Skin epidermis (tissue), 12 donors: ENCODE results near the gene PCDHGB4.
"Not testable (repeated sequence)": the region's sequence is repeated elsewhere in the genome, so short reads cannot be mapped to it uniquely, and the experiment has no call there.

ENCODE experiments used
- H3K27ac ChIP-seq, 21 experiments: fragments of 200-600 bp; sonication (generic) in 11 of 21; one replicate each; pipeline ENCODE4 v1.5.0; 2020; ENCODE audit warnings: mild to moderate bottlenecking in 3 of 21, inconsistent platforms in 2 of 21, moderate library complexity in 2 of 21
- H3K4me3 ChIP-seq, 7 experiments: fragments of 200-600 bp; sonication (generic) in 2 of 7; one replicate each; pipeline ENCODE4 v1.5.0; 2020; ENCODE audit warnings: inconsistent platforms in 2 of 7, mild to moderate bottlenecking in 2 of 7, moderate library complexity in 1 of 7

Gene PCDHGB4

GRCh38 chr5:141394401-141395187, 7.1 kb downstream of the PCDHGB4 start:
- H3K27ac ChIP-seq, H3K4me3 ChIP-seq: not testable (repeated sequence)

DNA sequence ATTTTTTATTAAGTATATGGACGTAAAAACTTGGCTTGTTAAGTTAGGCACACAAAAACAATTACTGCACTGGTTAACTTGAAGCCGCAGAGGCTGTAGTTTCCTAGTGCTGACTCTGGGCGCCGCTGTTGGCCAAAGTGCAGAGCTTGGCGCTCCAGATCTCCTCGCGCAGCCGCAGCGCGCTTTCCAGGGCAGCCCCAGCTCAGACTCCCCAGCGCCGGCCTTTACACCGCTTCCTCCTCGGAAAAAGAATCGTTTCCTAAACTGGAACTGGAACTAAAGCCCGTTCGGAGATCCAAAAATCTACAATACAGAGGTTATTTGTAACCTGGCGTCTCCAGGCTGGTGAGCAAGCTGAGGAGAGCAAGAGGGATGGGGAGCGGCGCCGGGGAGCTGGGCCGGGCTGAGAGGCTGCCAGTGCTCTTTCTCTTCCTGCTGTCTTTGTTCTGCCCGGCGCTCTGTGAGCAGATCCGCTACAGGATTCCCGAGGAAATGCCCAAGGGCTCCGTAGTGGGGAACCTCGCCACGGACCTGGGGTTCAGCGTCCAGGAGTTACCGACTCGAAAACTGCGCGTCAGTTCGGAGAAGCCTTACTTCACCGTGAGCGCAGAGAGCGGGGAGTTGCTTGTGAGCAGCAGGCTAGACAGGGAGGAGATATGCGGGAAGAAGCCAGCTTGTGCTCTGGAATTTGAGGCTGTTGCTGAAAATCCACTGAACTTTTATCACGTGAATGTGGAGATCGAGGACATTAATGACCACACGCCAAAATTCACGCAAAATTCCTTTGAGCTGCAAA, 10.5 kb downstream of the PCDHGB4 start, which contains the start of gene PCDHGB5:
Gene PCDHGB5 (plus strand): TSS at position 192 of the 796 bp plus-strand sequence. CDS start 181 bp downstream, at position 373.
- H3K27ac ChIP-seq: not testable (repeated sequence)
- peak within 1 kb of the TSS in 1 of 7 experiments; percentile 6 for H3K4me3 ChIP-seq

GRCh38 chr5:141398608-141399007, 11.1 kb downstream of the PCDHGB4 start:
- H3K27ac ChIP-seq: no peak overlapping the region
- no peak overlapping the region for H3K4me3 ChIP-seq

GRCh38 chr5:141399555-141400258, 12.2 kb downstream of the PCDHGB4 start:
- no peak overlapping the region for H3K27ac ChIP-seq
- no peak overlapping the region for H3K4me3 ChIP-seq

DNA sequence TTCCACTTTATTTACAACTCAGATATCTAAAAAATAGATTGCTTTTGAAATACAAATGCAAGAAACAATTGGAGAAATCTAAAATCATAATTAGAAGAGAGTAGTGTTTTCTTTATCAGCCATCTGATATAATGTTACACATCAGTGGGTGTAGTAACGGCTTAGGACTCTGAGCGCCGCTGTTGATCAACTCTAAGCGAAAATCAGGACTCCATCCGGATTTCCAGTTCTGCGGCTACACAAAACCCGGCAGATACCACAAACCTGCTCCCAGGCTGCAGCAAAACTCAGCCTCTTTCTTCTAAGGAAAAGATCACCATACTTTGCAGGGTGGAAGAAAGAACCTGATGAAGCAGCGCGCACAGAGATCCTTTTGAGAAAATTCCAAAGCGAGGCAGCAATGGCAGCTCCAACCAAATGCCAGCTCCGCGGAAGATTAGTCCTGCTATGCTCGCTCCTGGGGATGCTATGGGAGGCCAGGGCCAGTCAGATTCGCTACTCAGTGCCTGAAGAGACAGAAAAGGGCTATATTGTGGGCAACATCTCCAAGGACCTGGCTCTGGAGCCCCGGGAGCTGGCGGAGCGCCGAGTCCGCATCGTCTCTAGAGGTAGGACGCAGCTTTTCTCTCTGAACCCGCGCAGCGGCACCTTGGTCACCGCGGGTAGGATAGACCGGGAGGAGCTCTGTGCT, 15.2 kb downstream of the PCDHGB4 start, which contains the start of gene PCDHGA9:
Gene PCDHGA9 (plus strand): TSS at position 226 of the 691 bp plus-strand sequence. CDS start 175 bp downstream, at position 401.
- Histone ChIP-seq H3K27ac (peak within 1 kb of the TSS in 1 of 21 experiments; percentile 9), H3K4me3 (peak within 1 kb of the TSS in 3 of 7 experiments; percentile 1 to 22 (median 7))

DNA sequence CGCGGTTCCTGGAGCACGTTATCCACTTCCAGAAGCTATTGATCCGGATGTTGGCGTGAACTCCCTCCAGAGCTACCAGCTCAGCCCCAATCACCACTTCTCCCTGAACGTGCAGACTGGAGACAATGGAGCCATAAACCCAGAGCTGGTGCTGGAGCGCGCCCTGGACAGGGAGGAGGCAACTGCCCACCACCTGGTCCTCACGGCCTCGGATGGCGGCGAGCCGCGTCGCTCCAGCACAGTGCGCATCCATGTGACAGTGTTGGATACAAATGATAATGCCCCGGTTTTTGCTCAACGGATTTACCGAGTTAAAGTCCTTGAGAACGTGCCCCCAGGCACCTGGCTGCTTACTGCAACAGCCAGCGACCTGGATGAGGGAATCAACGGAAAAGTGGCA, 15.9 kb downstream of the PCDHGB4 start:
- Histone ChIP-seq H3K4me3 (peak overlapping the region in 1 of 7 experiments; percentile 7), H3K27ac (no peak overlapping the region)

DNA sequence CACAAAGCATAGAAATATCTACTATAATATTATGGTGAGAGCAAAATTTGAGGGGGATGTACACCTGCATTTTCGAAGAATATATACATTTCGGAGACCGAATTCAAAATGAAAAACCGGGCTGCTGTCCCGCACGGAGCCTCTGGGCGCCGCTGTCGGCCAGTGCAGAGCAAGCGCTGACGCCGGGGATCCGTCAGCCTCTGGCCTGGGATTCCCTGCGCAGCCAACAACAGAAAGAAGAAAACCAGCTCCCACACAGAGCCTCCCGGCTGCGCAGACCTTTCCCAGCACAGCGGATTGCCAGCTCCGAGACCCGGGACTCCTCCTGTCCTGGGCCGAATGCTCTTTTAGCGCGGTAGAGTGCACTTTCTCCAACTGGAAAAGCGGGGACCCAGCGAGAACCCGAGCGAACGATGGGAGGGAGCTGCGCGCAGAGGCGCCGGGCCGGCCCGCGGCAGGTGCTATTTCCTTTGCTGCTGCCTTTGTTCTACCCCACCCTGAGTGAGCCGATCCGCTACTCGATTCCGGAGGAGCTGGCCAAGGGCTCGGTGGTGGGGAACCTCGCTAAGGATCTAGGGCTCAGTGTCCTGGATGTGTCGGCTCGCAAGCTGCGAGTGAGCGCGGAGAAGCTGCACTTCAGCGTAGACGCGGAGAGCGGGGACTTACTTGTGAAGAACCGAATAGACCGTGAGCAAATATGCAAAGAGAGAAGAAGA, 20.4 kb downstream of the PCDHGB4 start, which contains the start of gene PCDHGB6:
Gene PCDHGB6 (plus strand): TSS at position 232 of the 716 bp plus-strand sequence. CDS start 182 bp downstream, at position 414.
- H3K4me3 ChIP-seq: peak within 1 kb of the TSS in 4 of 7 experiments; percentile 11 to 21 (median 12)
- H3K27ac ChIP-seq: not testable (repeated sequence)

DNA sequence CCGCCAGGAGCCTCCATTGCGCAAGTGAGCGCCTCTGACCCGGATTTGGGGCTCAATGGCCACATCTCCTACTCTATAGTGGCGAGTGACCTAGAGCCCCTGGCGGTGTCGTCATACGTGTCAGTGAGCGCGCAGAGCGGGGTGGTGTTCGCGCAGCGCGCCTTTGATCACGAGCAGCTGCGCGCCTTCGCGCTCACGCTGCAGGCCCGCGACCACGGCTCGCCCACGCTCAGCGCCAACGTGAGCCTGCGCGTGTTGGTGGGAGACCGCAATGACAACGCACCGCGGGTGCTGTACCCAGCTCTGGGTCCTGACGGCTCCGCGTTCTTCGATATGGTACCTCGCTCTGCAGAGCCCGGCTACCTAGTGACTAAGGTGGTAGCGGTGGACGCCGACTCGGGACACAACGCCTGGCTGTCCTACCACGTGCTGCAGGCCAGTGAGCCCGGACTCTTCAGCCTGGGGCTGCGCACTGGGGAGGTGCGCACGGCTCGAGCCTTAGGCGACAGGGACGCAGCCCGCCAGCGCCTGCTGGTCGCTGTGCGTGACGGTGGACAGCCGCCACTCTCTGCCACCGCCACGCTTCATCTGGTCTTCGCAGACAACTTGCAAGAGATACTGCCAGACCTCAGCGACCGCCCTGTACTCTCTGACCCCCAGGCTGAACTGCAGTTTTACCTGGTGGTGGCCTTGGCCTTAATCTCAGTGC, 22.3 kb downstream of the PCDHGB4 start:
- H3K27ac ChIP-seq: no peak overlapping the region
- H3K4me3 ChIP-seq: no peak overlapping the region

GRCh38 chr5:141411575-141411974, 24.1 kb downstream of the PCDHGB4 start:
- Histone ChIP-seq H3K4me3 (no peak overlapping the region), H3K27ac (no peak overlapping the region)

- peak within 1 kb of the TSS in 6 of 7 experiments; percentile 3 to 36 (median 20) for H3K4me3 ChIP-seq
Measured at GRCh38 chr5:141412854-141413539, 25.5 kb downstream of the PCDHGB4 start, which contains the start of gene PCDHGA10. Gene PCDHGA10, plus strand, starts transcription at chr5:141412987. Its CDS starts 189 bp downstream, at chr5:141413176.

GRCh38 chr5:141413540-141414069, 26.1 kb downstream of the PCDHGB4 start:
- Histone ChIP-seq H3K27ac (no peak overlapping the region), H3K4me3 (peak overlapping the region in 6 of 7 experiments; percentile 3 to 36 (median 20))

More at GRCh38 chr5:141412854-141413539, 25.5 kb downstream of the PCDHGB4 start, which contains the start of gene PCDHGA10:
- peak within 1 kb of the TSS in 1 of 21 experiments; percentile 41 for H3K27ac ChIP-seq

DNA sequence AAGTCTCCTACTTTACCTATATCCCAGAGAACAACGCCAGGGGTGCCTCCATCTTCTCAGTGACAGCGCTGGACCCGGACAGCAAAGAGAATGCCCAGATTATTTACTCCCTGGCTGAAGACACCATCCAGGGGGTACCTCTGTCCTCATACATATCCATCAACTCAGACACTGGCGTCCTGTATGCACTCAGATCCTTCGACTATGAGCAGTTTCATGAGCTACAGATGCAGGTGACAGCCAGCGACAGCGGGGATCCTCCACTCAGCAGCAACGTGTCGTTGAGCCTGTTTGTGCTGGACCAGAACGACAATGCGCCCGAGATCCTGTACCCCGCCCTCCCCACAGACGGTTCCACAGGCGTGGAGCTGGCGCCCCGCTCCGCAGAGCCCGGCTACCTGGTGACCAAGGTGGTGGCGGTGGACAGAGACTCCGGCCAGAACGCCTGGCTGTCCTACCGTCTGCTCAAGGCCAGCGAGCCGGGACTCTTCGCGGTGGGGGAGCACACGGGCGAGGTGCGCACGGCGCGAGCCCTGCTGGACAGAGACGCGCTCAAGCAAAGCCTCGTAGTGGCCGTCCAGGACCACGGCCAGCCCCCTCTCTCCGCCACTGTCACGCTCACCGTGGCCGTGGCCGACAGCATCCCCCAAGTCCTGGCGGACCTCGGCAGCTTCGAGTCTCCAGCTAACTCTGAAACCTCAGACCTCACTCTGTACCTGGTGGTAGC, 27.2 kb downstream of the PCDHGB4 start:
- not testable (repeated sequence) for H3K27ac ChIP-seq, H3K4me3 ChIP-seq

DNA sequence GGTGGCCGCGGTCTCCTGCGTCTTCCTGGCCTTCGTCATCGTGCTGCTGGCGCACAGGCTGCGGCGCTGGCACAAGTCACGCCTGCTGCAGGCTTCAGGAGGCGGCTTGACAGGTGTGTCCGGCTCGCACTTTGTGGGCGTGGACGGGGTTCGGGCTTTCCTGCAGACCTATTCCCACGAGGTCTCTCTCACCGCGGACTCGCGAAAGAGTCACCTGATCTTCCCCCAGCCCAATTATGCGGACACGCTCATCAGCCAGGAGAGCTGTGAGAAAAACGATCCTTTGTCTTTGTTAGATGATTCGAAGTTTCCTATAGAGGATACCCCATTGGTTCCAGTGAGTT, 27.7 kb downstream of the PCDHGB4 start:
- not testable (repeated sequence) for H3K27ac ChIP-seq, H3K4me3 ChIP-seq

DNA sequence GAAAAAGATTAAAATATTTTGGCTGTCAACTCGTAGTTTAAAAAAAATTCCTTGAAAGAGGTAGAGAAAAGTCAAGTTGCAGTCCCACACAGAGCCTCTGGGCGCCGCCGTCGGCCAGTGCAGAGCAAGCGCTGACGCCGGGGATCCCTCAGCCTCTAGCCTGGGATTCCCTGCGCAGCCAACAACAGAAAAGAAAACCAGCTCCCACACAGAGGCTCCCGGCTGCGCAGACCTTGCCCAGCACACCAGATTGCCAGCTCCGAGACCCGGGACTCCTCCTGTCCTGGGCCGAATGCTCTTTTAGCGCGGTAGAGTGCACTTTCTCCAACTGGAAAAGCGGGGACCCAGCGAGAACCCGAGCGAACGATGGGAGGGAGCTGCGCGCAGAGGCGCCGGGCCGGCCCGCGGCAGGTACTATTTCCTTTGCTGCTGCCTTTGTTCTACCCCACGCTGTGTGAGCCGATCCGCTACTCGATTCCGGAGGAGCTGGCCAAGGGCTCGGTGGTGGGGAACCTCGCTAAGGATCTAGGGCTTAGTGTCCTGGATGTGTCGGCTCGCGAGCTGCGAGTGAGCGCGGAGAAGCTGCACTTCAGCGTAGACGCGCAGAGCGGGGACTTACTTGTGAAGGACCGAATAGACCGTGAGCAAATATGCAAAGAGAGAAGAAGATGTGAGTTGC, 30.1 kb downstream of the PCDHGB4 start, which contains the start of gene PCDHGB7:
Gene PCDHGB7 (plus strand): TSS at position 184 of the 679 bp plus-strand sequence. CDS start 183 bp downstream, at position 367.
- Histone ChIP-seq H3K27ac (peak within 1 kb of the TSS in 1 of 21 experiments; percentile 12), H3K4me3 (peak within 1 kb of the TSS; percentile 16 to 37 (median 25))

- Histone ChIP-seq H3K4me3 (no peak overlapping the region), H3K27ac (no peak overlapping the region)
Measured at GRCh38 chr5:141419074-141419880, 31.8 kb downstream of the PCDHGB4 start.
